Left lobe of liver (tissue), 2 donors: ENCODE results near the gene EDN1. TPM values are rescaled to one million over a fixed set of nuclear protein-coding genes. Genes with fewer than 3 reads are reported as not detected.

Experiments
- ATAC-seq: fragments of 200-7000 bp; cut with Tn5 transposase; one replicate; pipeline ENCODE4 v1.9.1; 2020; ENCODE audit warnings: mild to moderate bottlenecking, moderate library complexity
- DNase-seq: peaks from one replicate; pipeline ENCODE4 v3.0.0-alpha.2; 2020; ENCODE audit warnings: low spot score
- total RNA-seq: library from RNA; stranded (reverse); gene quantifications from one replicate; pipeline ENCODE4 v1.2.1, GENCODE V29; 2021
- donor health status: DM: no; HTN: no; CAD: no; lungs with moderate emphysema.
- donor health status: DM: no; HTN: yes; CAD: no.

Gene EDN1
- total RNA-seq, 1 donor from 2014 or later: 0.33 TPM

GRCh38 chr6:12269110-12269509 lies 21.1 kb upstream of the EDN1 start:
- DNase-seq (no peak), ATAC-seq (no peak)

- DNase-seq (no peak), ATAC-seq (peak; percentile 64)
Observed at GRCh38 chr6:12270551-12271230, 19.5 kb upstream of the EDN1 start.

- ATAC-seq: no peak
Observed at GRCh38 chr6:12271594-12271993, 18.6 kb upstream of the EDN1 start.

GRCh38 chr6:12271997-12272396 lies 18.2 kb upstream of the EDN1 start:
- DNase-seq: no peak
- no peak for ATAC-seq

More at GRCh38 chr6:12271594-12271993, 18.6 kb upstream of the EDN1 start:
- DNase-seq: no peak

- no peak for ATAC-seq
- DNase-seq: no peak
Observed at GRCh38 chr6:12275107-12275506, 15.1 kb upstream of the EDN1 start.

GRCh38 chr6:12276930-12277315 lies 13.2 kb upstream of the EDN1 start:
- no peak for DNase-seq
- ATAC-seq: no peak

GRCh38 chr6:12277386-12277785 lies 12.8 kb upstream of the EDN1 start:
- no peak for ATAC-seq
- no peak for DNase-seq

GRCh38 chr6:12278915-12279314 lies 11.2 kb upstream of the EDN1 start:
- no peak for ATAC-seq

GRCh38 chr6:12279322-12280091 lies 10.7 kb upstream of the EDN1 start:
- DNase-seq: no peak
- peak; percentile 91 for ATAC-seq

More at GRCh38 chr6:12278915-12279314, 11.2 kb upstream of the EDN1 start:
- DNase-seq: no peak

- no peak for ATAC-seq
Observed at GRCh38 chr6:12280458-12280857, 9.7 kb upstream of the EDN1 start.

GRCh38 chr6:12280902-12281301 lies 9.3 kb upstream of the EDN1 start:
- ATAC-seq: no peak

More at GRCh38 chr6:12280458-12280857, 9.7 kb upstream of the EDN1 start:
- no peak for DNase-seq

GRCh38 chr6:12283904-12284303 lies 6.3 kb upstream of the EDN1 start:
- no peak for DNase-seq
- no peak for ATAC-seq

More at GRCh38 chr6:12280902-12281301, 9.3 kb upstream of the EDN1 start:
- no peak for DNase-seq

- no peak for DNase-seq
Observed at GRCh38 chr6:12286373-12287110, 3.6 kb upstream of the EDN1 start.

GRCh38 chr6:12288211-12288618 lies 1.9 kb upstream of the EDN1 start:
- ATAC-seq: no peak
- no peak for DNase-seq

More at GRCh38 chr6:12286373-12287110, 3.6 kb upstream of the EDN1 start:
- ATAC-seq: no peak

GRCh38 chr6:12288914-12289313 lies 1.2 kb upstream of the EDN1 start:
- no peak for DNase-seq
- no peak for ATAC-seq

- ATAC-seq (peak; percentile 34), DNase-seq (no peak)
Observed at GRCh38 chr6:12289365-12289919, 719 bp upstream of the EDN1 start.

- DNase-seq (no peak), ATAC-seq (no peak)
Observed at GRCh38 chr6:12291071-12291838, 1.1 kb downstream of the EDN1 start.

GRCh38 chr6:12291839-12292604 lies 1.9 kb downstream of the EDN1 start:
- DNase-seq (no peak), ATAC-seq (peak; percentile 84)

GRCh38 chr6:12293235-12293930 lies 3.2 kb downstream of the EDN1 start:
- DNase-seq (no peak), ATAC-seq (no peak)
